Omental fat pad (tissue), 4 donors: ENCODE measurements around the gene TRMT6. TPM values are rescaled to one million over a fixed set of nuclear protein-coding genes. Genes with fewer than 3 reads are reported as not detected.

Source experiments
- ATAC-seq: fragments of 150-250 bp; one replicate; pipeline ENCODE4 v1.9.1; 2016; ENCODE audit warnings: mild to moderate bottlenecking, moderate library complexity; ENCODE audit not compliant: low FRiP score
- DNase-seq: peaks from one replicate; pipeline ENCODE4 v3.0.0-alpha.2; 2019; ENCODE audit warnings: low spot score
- small RNA-seq: library from RNA; depleted of rRNA; stranded (forward); fragments of <200 nt; gene quantifications from one replicate; pipeline ENCODE3, GENCODE V24; 2016
- total RNA-seq, 4 donors: library from RNA; depleted of rRNA; stranded (reverse); fragments of >200 nt; gene quantifications; one replicate each; pipeline ENCODE4 v1.1.0, GENCODE V29; 2016
- TF ChIP-seq, protein P1 (sequence below), 3 donors: fragments of 450-650 bp; IDR thresholded peaks; one replicate each; pipeline ENCODE4 v1.5.1; 2016 to 2017; ENCODE audit warnings: antibody characterized with exemption in 3 of 3, mild to moderate bottlenecking in 3 of 3, moderate library complexity in 2 of 3

TRMT6 gene
- total RNA-seq, 4 donors from 2014 or later = 7.9 to 28.1 (median 9.7) TPM

DNA sequence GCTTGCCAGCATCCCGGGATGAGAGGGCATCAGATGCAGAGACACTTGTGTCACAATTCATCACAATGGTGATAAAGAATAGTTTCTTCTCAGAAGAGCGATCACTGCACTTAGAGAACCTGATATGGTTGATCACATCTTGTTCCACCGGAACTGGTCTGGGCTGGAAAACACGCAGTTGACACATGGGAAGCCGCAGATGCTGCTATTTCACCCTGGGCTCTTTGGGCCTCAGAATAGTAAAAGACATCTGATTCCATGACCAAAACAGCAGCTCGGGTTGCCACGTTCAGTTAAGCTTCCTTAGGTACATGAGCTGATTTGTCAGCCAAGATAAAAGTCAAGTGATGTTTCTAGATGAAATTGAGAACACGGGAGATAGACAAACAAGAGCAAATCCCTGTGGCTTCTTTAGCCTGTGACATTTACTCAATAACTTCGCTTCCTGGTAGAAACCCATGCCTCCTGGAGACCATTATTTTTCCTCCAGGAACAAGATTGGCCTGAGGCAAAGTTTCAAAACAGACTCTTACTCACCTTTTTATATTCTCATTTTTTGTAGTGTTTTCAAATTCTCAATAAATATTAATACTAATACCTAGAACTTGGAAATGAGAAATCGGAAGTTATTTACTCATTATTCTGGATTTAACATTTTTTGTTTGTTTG lies 59.4 kb downstream of the TRMT6 start:
- DNase-seq = no peak
- no peak for ATAC-seq
- TF ChIP-seq, protein P1, sequence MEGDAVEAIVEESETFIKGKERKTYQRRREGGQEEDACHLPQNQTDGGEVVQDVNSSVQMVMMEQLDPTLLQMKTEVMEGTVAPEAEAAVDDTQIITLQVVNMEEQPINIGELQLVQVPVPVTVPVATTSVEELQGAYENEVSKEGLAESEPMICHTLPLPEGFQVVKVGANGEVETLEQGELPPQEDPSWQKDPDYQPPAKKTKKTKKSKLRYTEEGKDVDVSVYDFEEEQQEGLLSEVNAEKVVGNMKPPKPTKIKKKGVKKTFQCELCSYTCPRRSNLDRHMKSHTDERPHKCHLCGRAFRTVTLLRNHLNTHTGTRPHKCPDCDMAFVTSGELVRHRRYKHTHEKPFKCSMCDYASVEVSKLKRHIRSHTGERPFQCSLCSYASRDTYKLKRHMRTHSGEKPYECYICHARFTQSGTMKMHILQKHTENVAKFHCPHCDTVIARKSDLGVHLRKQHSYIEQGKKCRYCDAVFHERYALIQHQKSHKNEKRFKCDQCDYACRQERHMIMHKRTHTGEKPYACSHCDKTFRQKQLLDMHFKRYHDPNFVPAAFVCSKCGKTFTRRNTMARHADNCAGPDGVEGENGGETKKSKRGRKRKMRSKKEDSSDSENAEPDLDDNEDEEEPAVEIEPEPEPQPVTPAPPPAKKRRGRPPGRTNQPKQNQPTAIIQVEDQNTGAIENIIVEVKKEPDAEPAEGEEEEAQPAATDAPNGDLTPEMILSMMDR (IDR thresholded peaks at IDR 0.05) = no peak

DNA sequence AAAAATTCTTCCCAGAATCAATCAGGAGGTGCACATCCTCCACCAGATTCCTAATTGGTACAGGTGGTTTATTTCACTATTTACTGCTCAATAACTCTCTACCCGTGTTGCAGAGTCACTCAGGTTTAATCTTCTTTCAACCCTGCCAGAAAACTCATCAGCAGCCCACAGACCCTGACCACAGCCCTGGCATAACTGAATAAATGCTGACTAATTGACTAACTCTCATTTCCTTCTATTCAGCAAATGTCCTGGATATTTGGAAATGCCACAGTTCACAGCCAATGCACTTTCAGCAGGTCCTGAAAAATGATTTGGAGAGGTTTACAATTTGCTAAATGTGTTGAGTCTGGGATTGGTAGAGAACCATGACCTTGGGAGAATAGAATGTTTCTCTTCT lies 62.3 kb downstream of the TRMT6 start:
- ATAC-seq (no peak), DNase-seq (no peak)
- TF ChIP-seq, protein P1 (IDR thresholded peaks at IDR 0.05) = no peak

DNA sequence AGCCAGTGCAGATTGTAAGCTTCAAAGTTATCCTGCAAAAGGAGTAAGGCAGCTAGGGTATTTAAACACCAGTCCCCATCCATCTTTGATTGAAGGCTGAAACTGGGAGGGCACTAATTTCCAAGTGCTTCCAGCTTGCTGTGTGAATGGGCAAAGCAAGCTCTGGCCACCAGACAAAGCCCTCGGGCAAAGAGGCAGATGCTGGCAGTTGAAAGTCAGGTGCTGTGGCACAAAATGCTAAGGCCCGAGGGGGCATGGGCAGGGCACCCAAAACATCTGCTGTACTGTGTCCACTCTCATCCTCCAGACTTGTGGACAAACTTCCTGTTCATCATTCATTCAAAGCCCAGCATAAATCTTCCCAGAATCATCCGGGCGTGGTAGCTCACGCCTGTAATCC lies 62.9 kb downstream of the TRMT6 start:
- TF ChIP-seq, protein P1 (IDR thresholded peaks at IDR 0.05) = no peak
- DNase-seq (no peak), ATAC-seq (no peak)

Small RNA genes lying within 50 kb of the gene (small RNA-seq; reads per million reads assigned to genes)
- gene RF00019 = not detected
- gene RNU1-55P = not detected

Other genes with a start within 250 kb of the TRMT6 start
- gene SHLD1, start 200.1 kb downstream of the TRMT6 start, total RNA-seq = 1 to 10 TPM; 1.2 to 4.0 (median 3.2) TPM
- gene CHGB, start 39.0 kb downstream of the TRMT6 start, total RNA-seq = 1 to 10 TPM in 1 of 4 donors, under 1 TPM in 2, not detected in 1; 0.46 to 1.1 (median 0.72) TPM
- 1 to 10 TPM; 2.3 to 8.0 (median 3.1) TPM for gene MCM8, start 119 bp upstream of the TRMT6 start, total RNA-seq
- 100 to 1,000 TPM in 2 of 4 donors, 10 to 100 TPM in 2; 58.5 to 150 (median 101) TPM for gene CRLS1, start 55.6 kb upstream of the TRMT6 start, total RNA-seq
- gene LRRN4, start 103.5 kb upstream of the TRMT6 start, total RNA-seq = 100 to 1,000 TPM in 1 of 4 donors, 10 to 100 TPM in 2, not detected in 1; 22.9 to 154 (median 32.4) TPM
- gene FERMT1, start 172.5 kb upstream of the TRMT6 start, total RNA-seq = 1 to 10 TPM in 3 of 4 donors, under 1 TPM in 1; 0.84 to 1.6 (median 1.2) TPM